OCI-LY7 (cell line): ENCODE data around the gene ZSWIM9.

Experiments
- CTCF ChIP-seq: fragments of 200-600 bp; sonication (generic); conservative IDR thresholded peaks from 2 replicates; pipeline ENCODE4 v1.5.1; 2014; ENCODE audit warnings: mild to moderate bottlenecking, antibody characterized with exemption, low read length, moderate library complexity, mixed read lengths
- EZH2phosphoT487 ChIP-seq: fragments of 200-600 bp; sonication (generic); IDR thresholded peaks from 2 replicates; pipeline ENCODE4 v1.6.1; 2018; ENCODE audit warnings: low read depth, borderline replicate concordance, mild to moderate bottlenecking, mixed run types, antibody characterized with exemption, low read length, moderate library complexity, mixed read lengths

GRCh38 chr19:48174445-48175030, 4.1 kb downstream of the ZSWIM9 start:
- TF ChIP-seq CTCF (no peak), EZH2phosphoT487 (no peak)
